KMS-11 (cell line): ENCODE results near the gene F2R.

Source experiments
- H2AFZ ChIP-seq: fragments of 200-600 bp; sonication (generic); 2 replicates; pipeline ENCODE4 v1.6.1; 2016; ENCODE audit warnings: antibody characterized with exemption, mixed run types, low read depth
- H3K27ac ChIP-seq: fragments of 200-600 bp; sonication (generic); 2 replicates; pipeline ENCODE4 v1.6.1; 2016; ENCODE audit warnings: mild to moderate bottlenecking, mixed run types
- H3K27me3 ChIP-seq: fragments of 200-600 bp; sonication (generic); 2 replicates; pipeline ENCODE4 v1.6.1; 2017; ENCODE audit warnings: mild to moderate bottlenecking, low read depth, mixed run types, moderate library complexity; ENCODE audit not compliant: insufficient read depth
- H3K36me3 ChIP-seq: fragments of 200-600 bp; sonication (generic); 2 replicates; pipeline ENCODE4 v1.6.1; 2017; ENCODE audit warnings: mild to moderate bottlenecking, mixed run types; ENCODE audit not compliant: insufficient read depth
- H3K4me1 ChIP-seq: fragments of 200-600 bp; sonication (generic); 2 replicates; pipeline ENCODE4 v1.6.1; 2016; ENCODE audit warnings: mild to moderate bottlenecking, low read depth, mixed run types; ENCODE audit not compliant: poor library complexity, severe bottlenecking
- H3K4me2 ChIP-seq: fragments of 200-600 bp; sonication (generic); 2 replicates; pipeline ENCODE4 v1.7.0; 2016; ENCODE audit warnings: mild to moderate bottlenecking, mixed run types
- H3K4me3 ChIP-seq: fragments of 200-600 bp; sonication (generic); IDR thresholded peaks from 2 replicates; pipeline ENCODE4 v1.6.1; 2017; ENCODE audit warnings: low read depth, low read length, mixed read lengths; ENCODE audit not compliant: insufficient read depth
- H3K79me2 ChIP-seq: fragments of 200-600 bp; sonication (generic); 2 replicates; pipeline ENCODE4 v1.6.1; 2016; ENCODE audit warnings: low read depth, mixed run types; ENCODE audit not compliant: insufficient read depth
- H3K9ac ChIP-seq: fragments of 200-600 bp; sonication (generic); 2 replicates; pipeline ENCODE4 v1.6.1; 2016; ENCODE audit warnings: mild to moderate bottlenecking, mixed run types
- H4K20me1 ChIP-seq: fragments of 200-600 bp; sonication (generic); 2 replicates; pipeline ENCODE4 v1.6.1; 2016; ENCODE audit warnings: mild to moderate bottlenecking, mixed run types; ENCODE audit not compliant: insufficient read depth
- CTCF ChIP-seq: fragments of 200-600 bp; sonication (generic); conservative IDR thresholded peaks from 2 replicates; pipeline ENCODE4 v1.6.1; 2017; ENCODE audit warnings: low read depth, mild to moderate bottlenecking, antibody characterized with exemption, low read length, moderate library complexity, mixed read lengths

Gene F2R

GRCh38 chr5:76683816-76684731 lies 31.9 kb upstream of the F2R start:
- H3K27ac ChIP-seq, result no peak overlapping the region
- H3K79me2 ChIP-seq, result no peaks in the 10 kb centered on the region
- no peak overlapping the region for H3K9ac ChIP-seq
- H2AFZ ChIP-seq, result no peak overlapping the region
- H3K36me3 ChIP-seq, result no peaks in the 10 kb centered on the region
- H3K4me3 ChIP-seq, result no peak overlapping the region
- H3K4me1 ChIP-seq, result peaks cover 13% of the 10 kb centered on the region
- H3K4me2 ChIP-seq, result no peak overlapping the region
- no peaks in the 10 kb centered on the region for H3K27me3 ChIP-seq
- no peak for TF ChIP-seq CTCF
- H4K20me1 ChIP-seq, result no peaks in the 10 kb centered on the region

GRCh38 chr5:76684756-76685519 lies 31.0 kb upstream of the F2R start:
- H3K79me2 ChIP-seq, result no peaks in the 10 kb centered on the region
- H4K20me1 ChIP-seq, result no peaks in the 10 kb centered on the region
- H2AFZ ChIP-seq, result no peak overlapping the region
- H3K4me2 ChIP-seq, result no peak overlapping the region
- no peaks in the 10 kb centered on the region for H3K36me3 ChIP-seq
- no peak overlapping the region for H3K4me3 ChIP-seq
- peaks cover 13% of the 10 kb centered on the region for H3K4me1 ChIP-seq
- TF ChIP-seq CTCF, result no peak
- no peak overlapping the region for H3K9ac ChIP-seq
- no peaks in the 10 kb centered on the region for H3K27me3 ChIP-seq
- H3K27ac ChIP-seq, result no peak overlapping the region

GRCh38 chr5:76685704-76686103 lies 30.2 kb upstream of the F2R start:
- Histone ChIP-seq H3K4me1 (peaks cover 8% of the 10 kb centered on the region), H3K9ac (no peak overlapping the region), H3K4me2 (no peak overlapping the region), H4K20me1 (no peaks in the 10 kb centered on the region), H2AFZ (no peak overlapping the region), H3K27me3 (no peaks in the 10 kb centered on the region), H3K27ac (no peak overlapping the region), H3K79me2 (no peaks in the 10 kb centered on the region), H3K36me3 (no peaks in the 10 kb centered on the region), H3K4me3 (no peak overlapping the region)
- no peak for TF ChIP-seq CTCF

- Histone ChIP-seq H3K36me3 (no peaks in the 10 kb centered on the region), H3K9ac (no peak overlapping the region), H3K27me3 (no peaks in the 10 kb centered on the region), H3K4me3 (no peak overlapping the region), H3K4me2 (no peak overlapping the region), H4K20me1 (no peaks in the 10 kb centered on the region), H2AFZ (no peak overlapping the region), H3K79me2 (no peaks in the 10 kb centered on the region), H3K4me1 (no peaks in the 10 kb centered on the region), H3K27ac (no peak overlapping the region)
- TF ChIP-seq CTCF, result no peak
Measured at GRCh38 chr5:76688212-76688611, 27.7 kb upstream of the F2R start.
